ENCODE data around the gene GNL3L.
"Not testable (repeated sequence)": the region's sequence is repeated elsewhere in the genome, so short reads cannot be mapped to it uniquely, and the experiment has no call there.

Gene GNL3L

GRCh38 chrX:54529552-54530356 is at the start of gene GNL3L:
TSS of gene GNL3L (plus strand) at chrX:54530219. CDS start at chrX:54532567, 2,348 bp downstream.
- H3K27ac ChIP-seq (ENCODE audit: low read length): peak within 1 kb of the TSS; percentile 82
- no peaks in the 10 kb centered on the region for H3K36me3 ChIP-seq (ENCODE audit: control insufficient read depth in 1 of 2, insufficient read depth in 2 of 2, low read length in 2 of 2)
- no peaks in the 10 kb centered on the region for H3K27me3 ChIP-seq (ENCODE audit: low read depth, low read length)
- no peaks in the 10 kb centered on the region for H3K9me3 ChIP-seq (ENCODE audit: control insufficient read depth in 1 of 2, low read length in 2 of 2)
- peaks cover 0 to 27% of the 10 kb centered on the region in 2 donors for H3K4me1 ChIP-seq (ENCODE audit: control insufficient read depth in 1 of 2, insufficient read depth in 2 of 2, low read length in 2 of 2)
- peak within 1 kb of the TSS; percentile 78 to 91 for H3K4me3 ChIP-seq (ENCODE audit: low read depth in 1 of 2, low read length in 2 of 2)

- peak overlapping the region; percentile 56 for H3K27ac ChIP-seq (ENCODE audit: low read length)
- no peaks in the 10 kb centered on the region for H3K27me3 ChIP-seq (ENCODE audit: low read depth, low read length)
- H3K4me3 ChIP-seq (ENCODE audit: low read depth in 1 of 2, low read length in 2 of 2): peak overlapping the region in 1 of 2 donors; percentile 38
- H3K4me1 ChIP-seq (ENCODE audit: control insufficient read depth in 1 of 2, insufficient read depth in 2 of 2, low read length in 2 of 2): peaks cover 0 to 26% of the 10 kb centered on the region in 2 donors
- no peaks in the 10 kb centered on the region for H3K36me3 ChIP-seq (ENCODE audit: control insufficient read depth in 1 of 2, insufficient read depth in 2 of 2, low read length in 2 of 2)
- H3K9me3 ChIP-seq (ENCODE audit: control insufficient read depth in 1 of 2, low read length in 2 of 2): no peaks in the 10 kb centered on the region
These were observed 47.0 kb upstream of the GNL3L start for GRCh38 chrX:54482839-54483593.

GRCh38 chrX:54483946-54484345 is 46.1 kb upstream of the GNL3L start:
- Histone ChIP-seq H3K9me3 (ENCODE audit: control insufficient read depth in 1 of 2, low read length in 2 of 2) (no peaks in the 10 kb centered on the region), H3K4me3 (ENCODE audit: low read depth in 1 of 2, low read length in 2 of 2) (no peak overlapping the region), H3K27ac (ENCODE audit: low read length) (no peak overlapping the region), H3K36me3 (ENCODE audit: control insufficient read depth in 1 of 2, insufficient read depth in 2 of 2, low read length in 2 of 2) (no peaks in the 10 kb centered on the region), H3K27me3 (ENCODE audit: low read depth, low read length) (no peaks in the 10 kb centered on the region), H3K4me1 (ENCODE audit: control insufficient read depth in 1 of 2, insufficient read depth in 2 of 2, low read length in 2 of 2) (peaks cover 0 to 26% of the 10 kb centered on the region in 2 donors)

GRCh38 chrX:54484666-54485065 is 45.4 kb upstream of the GNL3L start:
- Histone ChIP-seq H3K27me3 (ENCODE audit: low read depth, low read length) (no peaks in the 10 kb centered on the region), H3K4me3 (ENCODE audit: low read depth in 1 of 2, low read length in 2 of 2) (no peak overlapping the region), H3K4me1 (ENCODE audit: control insufficient read depth in 1 of 2, insufficient read depth in 2 of 2, low read length in 2 of 2) (peaks cover 0 to 21% of the 10 kb centered on the region in 2 donors), H3K9me3 (ENCODE audit: control insufficient read depth in 1 of 2, low read length in 2 of 2) (no peaks in the 10 kb centered on the region), H3K27ac (ENCODE audit: low read length) (no peak overlapping the region), H3K36me3 (ENCODE audit: control insufficient read depth in 1 of 2, insufficient read depth in 2 of 2, low read length in 2 of 2) (no peaks in the 10 kb centered on the region)

- not testable (repeated sequence) for H3K4me3 ChIP-seq (ENCODE audit: low read depth in 1 of 2, low read length in 2 of 2); H3K27ac ChIP-seq (ENCODE audit: low read length); H3K9me3 ChIP-seq (ENCODE audit: control insufficient read depth in 1 of 2, low read length in 2 of 2); H3K36me3 ChIP-seq (ENCODE audit: control insufficient read depth in 1 of 2, insufficient read depth in 2 of 2, low read length in 2 of 2); H3K27me3 ChIP-seq (ENCODE audit: low read depth, low read length)
- peaks cover 0 to 12% of the 10 kb centered on the region in 2 donors for H3K4me1 ChIP-seq (ENCODE audit: control insufficient read depth in 1 of 2, insufficient read depth in 2 of 2, low read length in 2 of 2)
These were observed 40.2 kb upstream of the GNL3L start for GRCh38 chrX:54489819-54490218.

- peaks cover 0 to 12% of the 10 kb centered on the region in 2 donors for H3K4me1 ChIP-seq (ENCODE audit: control insufficient read depth in 1 of 2, insufficient read depth in 2 of 2, low read length in 2 of 2)
- H3K4me3 ChIP-seq (ENCODE audit: low read depth in 1 of 2, low read length in 2 of 2): no peak overlapping the region
- H3K36me3 ChIP-seq (ENCODE audit: control insufficient read depth in 1 of 2, insufficient read depth in 2 of 2, low read length in 2 of 2): no peaks in the 10 kb centered on the region
- no peak overlapping the region for H3K27ac ChIP-seq (ENCODE audit: low read length)
- H3K27me3 ChIP-seq (ENCODE audit: low read depth, low read length): no peaks in the 10 kb centered on the region
- H3K9me3 ChIP-seq (ENCODE audit: control insufficient read depth in 1 of 2, low read length in 2 of 2): no peaks in the 10 kb centered on the region
These were observed 37.7 kb upstream of the GNL3L start for GRCh38 chrX:54492340-54492739.

GRCh38 chrX:54494166-54494988 is 35.6 kb upstream of the GNL3L start:
- Histone ChIP-seq H3K9me3 (ENCODE audit: control insufficient read depth in 1 of 2, low read length in 2 of 2) (no peaks in the 10 kb centered on the region), H3K4me3 (ENCODE audit: low read depth in 1 of 2, low read length in 2 of 2) (peak overlapping the region; percentile 55 to 64), H3K4me1 (ENCODE audit: control insufficient read depth in 1 of 2, insufficient read depth in 2 of 2, low read length in 2 of 2) (peaks cover 0 to 12% of the 10 kb centered on the region in 2 donors), H3K27ac (ENCODE audit: low read length) (no peak overlapping the region), H3K36me3 (ENCODE audit: control insufficient read depth in 1 of 2, insufficient read depth in 2 of 2, low read length in 2 of 2) (no peaks in the 10 kb centered on the region), H3K27me3 (ENCODE audit: low read depth, low read length) (no peaks in the 10 kb centered on the region)

- Histone ChIP-seq H3K36me3 (ENCODE audit: control insufficient read depth in 1 of 2, insufficient read depth in 2 of 2, low read length in 2 of 2) (no peaks in the 10 kb centered on the region), H3K27ac (ENCODE audit: low read length) (no peak overlapping the region), H3K27me3 (ENCODE audit: low read depth, low read length) (no peaks in the 10 kb centered on the region), H3K4me3 (ENCODE audit: low read depth in 1 of 2, low read length in 2 of 2) (peak overlapping the region; percentile 55 to 64), H3K9me3 (ENCODE audit: control insufficient read depth in 1 of 2, low read length in 2 of 2) (no peaks in the 10 kb centered on the region), H3K4me1 (ENCODE audit: control insufficient read depth in 1 of 2, insufficient read depth in 2 of 2, low read length in 2 of 2) (peaks cover 0 to 12% of the 10 kb centered on the region in 2 donors)
These were observed 34.8 kb upstream of the GNL3L start for GRCh38 chrX:54494989-54495813.

- Histone ChIP-seq H3K27ac (ENCODE audit: low read length) (no peak within 1 kb of the TSS), H3K36me3 (ENCODE audit: control insufficient read depth in 1 of 2, insufficient read depth in 2 of 2, low read length in 2 of 2) (no peaks in the 10 kb centered on the region), H3K4me1 (ENCODE audit: control insufficient read depth in 1 of 2, insufficient read depth in 2 of 2, low read length in 2 of 2) (peaks cover 0 to 12% of the 10 kb centered on the region in 2 donors), H3K4me3 (ENCODE audit: low read depth in 1 of 2, low read length in 2 of 2) (peak within 1 kb of the TSS; percentile 59 to 64), H3K27me3 (ENCODE audit: low read depth, low read length) (no peaks in the 10 kb centered on the region), H3K9me3 (ENCODE audit: control insufficient read depth in 1 of 2, low read length in 2 of 2) (no peaks in the 10 kb centered on the region)
These were observed 34.1 kb upstream of the GNL3L start, which contains the start of gene FGD1 for GRCh38 chrX:54495814-54496516. TSS of gene FGD1 (minus strand) at chrX:54496234. CDS start at chrX:54495432, 802 bp downstream.

GRCh38 chrX:54496517-54496852 is 33.5 kb upstream of the GNL3L start:
- no peak overlapping the region for H3K27ac ChIP-seq (ENCODE audit: low read length)
- H3K4me1 ChIP-seq (ENCODE audit: control insufficient read depth in 1 of 2, insufficient read depth in 2 of 2, low read length in 2 of 2): peaks cover 0 to 12% of the 10 kb centered on the region in 2 donors
- no peaks in the 10 kb centered on the region for H3K9me3 ChIP-seq (ENCODE audit: control insufficient read depth in 1 of 2, low read length in 2 of 2)
- H3K36me3 ChIP-seq (ENCODE audit: control insufficient read depth in 1 of 2, insufficient read depth in 2 of 2, low read length in 2 of 2): no peaks in the 10 kb centered on the region
- no peaks in the 10 kb centered on the region for H3K27me3 ChIP-seq (ENCODE audit: low read depth, low read length)
- H3K4me3 ChIP-seq (ENCODE audit: low read depth in 1 of 2, low read length in 2 of 2): peak overlapping the region; percentile 59 to 64
